Measurements from ENCODE around the gene SPACA7.

The SPACA7 gene

GRCh38 chr13:112448621-112449544 lies 72.7 kb downstream of the SPACA7 start:
- no peak for DNase-seq

DNA sequence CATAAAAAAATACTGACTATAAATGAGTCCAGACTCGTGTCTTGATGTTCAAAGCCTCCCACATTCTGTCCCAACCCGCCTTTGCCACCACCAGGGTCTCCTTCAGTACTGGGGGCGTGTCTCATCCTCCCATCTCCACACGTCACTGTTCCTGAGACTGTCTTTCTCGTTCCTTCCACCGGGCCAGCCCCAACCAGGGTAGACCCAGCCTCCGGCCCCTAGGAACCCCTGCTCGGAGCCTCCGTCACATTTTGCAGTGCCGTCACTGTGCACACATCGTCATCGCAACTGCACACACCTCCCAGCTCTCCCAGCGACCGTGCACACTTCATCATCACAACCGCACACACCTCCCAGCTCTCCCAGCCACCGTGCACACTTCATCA lies 73.4 kb downstream of the SPACA7 start:
- DNase-seq, result no peak

GRCh38 chr13:112450118-112450903 lies 74.2 kb downstream of the SPACA7 start:
- DNase-seq, result no peak

- DNase-seq, result no peak
These were observed 74.7 kb downstream of the SPACA7 start for GRCh38 chr13:112450904-112451240.

DNA sequence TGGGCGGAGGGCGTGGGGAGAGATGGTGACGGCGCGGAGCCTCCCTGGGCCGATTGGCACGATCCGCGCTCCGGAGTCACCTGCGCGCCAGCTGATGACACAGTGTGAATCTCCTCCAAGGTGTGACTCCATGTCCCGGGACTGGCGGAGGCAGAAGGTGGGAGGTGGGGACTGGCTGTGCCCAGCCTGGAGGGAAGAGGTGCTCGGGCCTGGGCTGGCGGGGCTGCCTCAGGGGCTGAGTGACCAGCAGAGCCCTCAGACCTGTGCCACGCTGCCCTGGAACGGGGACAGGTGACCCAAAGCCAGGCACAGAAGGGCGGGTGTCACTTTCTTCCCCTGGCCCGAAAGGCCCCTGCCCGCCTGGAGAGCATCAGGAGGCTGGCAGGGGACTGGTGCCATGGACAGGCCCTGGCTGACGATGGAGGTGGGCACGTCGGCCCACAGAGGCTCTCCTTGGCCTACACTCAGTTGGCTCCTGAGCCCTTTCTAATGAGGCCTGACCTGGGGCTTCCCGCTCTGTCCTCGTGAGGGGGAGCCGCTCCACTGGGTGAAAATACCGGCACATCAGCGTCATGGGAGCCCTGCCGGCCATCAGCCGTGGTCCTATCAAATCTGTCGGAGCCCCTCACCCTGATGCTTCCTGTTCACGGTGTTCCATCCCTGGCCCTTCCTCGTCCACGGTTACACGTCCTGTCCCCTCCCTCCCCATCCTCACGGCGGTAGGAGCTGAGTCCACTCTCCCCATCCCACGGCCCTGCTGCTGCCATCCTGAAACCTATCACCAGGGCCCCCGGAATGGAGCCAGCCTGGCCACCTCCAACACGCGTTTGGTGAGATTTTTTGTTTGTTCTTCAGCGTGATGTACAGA lies 75.6 kb downstream of the SPACA7 start:
- no peak for DNase-seq

DNA sequence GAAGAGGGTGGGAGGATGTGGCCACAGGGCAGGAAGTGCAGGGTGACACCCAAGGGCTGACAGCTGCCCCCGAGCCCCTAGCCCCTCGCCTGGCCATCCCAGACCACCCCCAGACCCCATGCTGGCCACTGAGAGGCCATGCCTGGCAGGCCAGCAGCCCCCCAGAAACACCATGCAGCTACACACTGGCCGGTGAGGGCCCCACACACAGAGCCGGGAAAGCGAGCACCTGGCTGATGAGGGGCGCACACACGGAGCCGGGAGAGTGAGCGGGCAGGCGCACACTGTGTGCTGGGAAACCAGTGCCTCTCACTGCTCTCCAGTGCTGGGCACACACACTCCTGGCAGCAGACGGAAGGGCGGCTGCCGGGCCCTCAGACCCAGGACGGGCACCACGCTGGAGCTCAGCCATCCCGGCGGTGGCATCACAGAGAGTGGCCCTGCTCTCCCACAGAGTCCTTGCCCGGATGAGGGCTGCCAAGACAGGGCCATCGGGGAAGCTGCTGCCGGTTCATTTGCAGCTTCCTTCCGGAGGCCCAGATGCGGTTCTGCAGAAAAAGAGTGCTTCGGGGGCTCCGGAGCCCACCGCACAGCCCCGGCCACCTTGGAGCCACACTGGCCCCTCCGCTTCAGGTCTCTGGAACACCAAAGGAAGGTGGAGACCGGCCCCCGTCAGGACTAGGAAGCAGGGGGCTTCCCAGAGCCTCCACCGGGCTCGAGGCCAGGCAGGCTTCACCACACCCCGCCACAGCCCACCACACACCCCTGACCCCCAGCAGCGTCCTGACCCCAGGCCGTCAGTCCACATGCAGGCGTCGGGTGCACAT lies 76.4 kb downstream of the SPACA7 start:
- DNase-seq, result no peak

GRCh38 chr13:112453207-112453829 lies 77.2 kb downstream of the SPACA7 start:
- DNase-seq, result no peak

DNA sequence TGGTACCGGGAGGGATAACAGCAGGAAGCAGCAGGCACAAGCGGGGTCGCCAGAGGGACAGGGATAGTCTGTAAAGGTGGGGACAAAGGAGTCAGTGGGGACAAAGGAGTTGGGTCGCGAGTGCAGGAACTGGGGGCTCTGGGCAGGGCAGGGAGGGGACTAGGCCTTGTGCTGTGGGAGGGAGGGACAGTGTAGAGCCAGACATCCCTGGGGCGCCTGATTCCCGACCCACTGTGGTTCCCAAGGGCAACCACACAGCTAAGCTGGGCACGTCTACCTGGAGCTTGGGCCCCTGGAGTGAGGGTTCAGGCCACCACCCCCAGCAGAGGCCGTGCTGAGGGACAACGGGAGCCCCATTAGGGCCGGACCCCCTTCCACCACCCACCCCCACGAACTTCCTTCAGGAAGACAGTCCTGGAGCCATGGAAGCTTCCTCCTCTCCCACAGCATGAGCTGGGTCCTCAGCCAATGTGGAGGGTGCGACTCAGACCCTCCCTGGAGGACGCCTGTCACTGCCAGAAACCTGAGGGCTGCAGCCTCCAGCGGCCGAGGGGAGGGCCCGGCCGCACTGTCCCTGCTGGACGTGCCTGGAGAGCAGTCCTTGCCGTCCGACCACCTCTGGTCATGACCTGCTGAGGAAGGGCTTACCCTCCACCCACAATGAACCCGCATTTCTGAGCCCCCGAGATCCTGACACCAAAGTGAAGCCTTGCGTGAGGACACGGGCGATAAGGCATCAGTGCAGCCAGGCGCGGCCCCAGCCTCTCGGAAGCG lies 77.9 kb downstream of the SPACA7 start:
- DNase-seq, result no peak

DNA sequence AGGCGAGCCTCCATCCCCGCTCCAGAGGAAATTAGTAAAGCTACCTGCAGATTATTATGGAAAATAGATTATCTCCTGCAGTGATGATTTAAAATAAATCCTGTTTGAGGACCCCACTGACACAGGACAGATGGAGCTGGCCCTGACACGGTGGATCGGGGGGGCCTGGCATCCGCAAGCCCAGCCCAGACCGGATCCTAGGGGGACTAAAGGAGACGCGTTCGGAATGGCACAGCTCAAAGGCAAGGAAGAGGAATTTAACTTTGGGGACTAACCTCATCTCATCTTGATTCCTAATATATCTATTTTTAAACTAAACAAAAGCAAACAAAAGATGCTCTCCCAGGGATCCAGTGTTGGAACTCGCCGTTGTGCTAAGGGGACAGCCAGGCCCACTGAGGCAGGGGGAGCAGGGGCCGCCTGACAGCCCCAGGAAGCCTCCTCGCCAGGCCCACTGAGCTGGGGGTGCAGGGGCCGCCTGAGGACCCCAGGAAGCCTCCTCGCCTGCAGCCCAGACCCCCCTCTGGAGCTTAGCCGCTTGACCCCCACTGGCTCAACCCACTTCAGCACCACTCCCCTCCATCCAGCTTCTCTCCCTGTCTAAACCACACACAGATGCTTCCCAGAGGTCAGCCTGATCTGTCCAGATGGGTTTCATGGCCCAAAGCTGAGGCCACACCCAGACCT lies 78.6 kb downstream of the SPACA7 start:
- no peak for DNase-seq

DNA sequence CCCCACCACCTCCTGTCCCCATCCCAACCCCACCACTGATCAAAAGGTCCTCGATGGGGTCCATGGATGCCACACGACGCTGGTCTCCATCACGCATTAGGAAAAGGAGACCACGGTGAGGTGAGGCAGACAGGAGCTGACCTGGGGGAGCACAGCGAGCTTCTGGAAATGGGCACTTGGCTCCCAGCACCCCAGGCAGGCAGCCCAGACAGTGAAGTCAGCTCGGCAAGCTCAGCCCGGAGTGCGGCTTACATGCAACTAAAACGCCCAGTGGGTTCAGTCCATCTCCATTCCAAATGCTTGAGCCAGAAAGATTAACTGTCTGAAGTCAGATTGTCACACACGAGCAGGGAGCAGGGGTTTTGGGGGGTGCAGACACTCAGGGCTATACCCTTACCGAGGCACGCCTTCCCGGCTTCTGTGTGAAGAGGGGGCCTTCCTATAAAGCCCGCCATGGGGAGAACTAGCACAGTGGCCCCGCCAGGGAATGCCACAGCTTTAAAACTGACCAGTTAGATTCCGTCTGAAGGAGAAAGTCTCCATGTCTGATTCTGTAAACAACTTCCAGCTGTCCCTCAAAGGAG lies 79.4 kb downstream of the SPACA7 start:
- DNase-seq, result no peak

DNA sequence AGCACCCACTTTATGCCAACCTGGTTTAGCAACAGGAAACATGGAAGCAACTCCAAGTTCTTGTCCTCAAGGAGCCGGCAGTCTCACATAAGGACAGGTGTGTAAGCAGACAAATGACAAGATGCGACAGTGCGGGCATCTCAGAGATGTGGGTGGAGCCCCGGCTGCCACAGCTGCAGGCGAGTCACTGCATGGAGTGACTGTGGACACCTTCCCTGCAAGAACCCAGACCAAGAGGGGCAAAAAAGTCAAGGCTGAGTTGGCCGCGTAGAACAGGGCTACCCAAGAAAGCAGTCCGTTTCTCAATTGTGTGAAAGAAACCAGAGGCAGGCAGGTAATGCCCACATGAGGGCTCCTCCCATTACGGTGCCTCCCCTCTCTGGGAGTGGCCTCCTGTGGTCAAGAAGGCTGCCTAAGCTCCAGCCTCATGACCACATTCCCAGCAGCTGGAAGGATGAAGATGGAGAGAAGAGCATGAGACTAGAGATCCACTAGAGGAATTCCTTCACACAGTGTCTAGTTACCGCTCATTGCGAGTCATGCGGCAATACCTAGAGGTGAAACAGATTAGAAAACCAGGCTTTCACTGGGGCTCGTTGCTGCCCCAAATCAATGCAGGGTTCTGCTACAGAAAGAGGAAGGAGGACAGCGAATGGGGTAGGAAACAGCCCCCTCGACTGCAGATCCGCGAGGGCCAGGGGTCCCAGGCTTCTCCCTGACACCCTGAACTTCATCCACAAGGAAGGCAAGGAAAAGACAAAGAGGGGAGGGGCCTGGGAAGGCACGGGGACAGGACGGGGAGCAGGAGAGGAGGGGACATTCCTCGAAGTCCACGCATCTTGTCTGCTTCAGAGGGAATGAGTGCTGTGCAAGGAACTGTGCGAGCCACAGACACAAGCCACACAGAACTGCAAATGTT lies 80.2 kb downstream of the SPACA7 start:
- no peak for DNase-seq

- no peak for DNase-seq
These were observed 80.9 kb downstream of the SPACA7 start for GRCh38 chr13:112457081-112457480.

- DNase-seq, result no peak
These were observed 81.3 kb downstream of the SPACA7 start for GRCh38 chr13:112457485-112457884.

DNA sequence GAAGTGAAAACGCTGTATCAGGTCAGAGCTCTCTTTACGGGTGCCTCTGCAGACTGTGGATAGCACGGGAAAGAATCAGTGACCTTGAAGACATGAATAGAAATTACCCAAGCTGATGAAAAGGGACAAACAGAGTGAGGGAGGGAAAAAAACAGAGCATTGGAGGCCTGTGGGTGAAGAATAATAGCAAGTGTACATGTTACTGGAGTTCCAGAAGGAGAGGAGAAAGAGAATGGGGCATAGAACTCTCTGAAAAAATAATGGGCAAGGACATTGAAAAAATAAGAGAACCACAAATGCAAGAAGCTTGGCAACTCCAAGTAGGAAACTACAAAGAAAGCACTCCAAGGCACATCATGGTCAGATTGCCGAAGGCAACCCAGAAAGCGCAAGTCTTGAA lies 86.3 kb downstream of the SPACA7 start:
- DNase-seq, result no peak

DNA sequence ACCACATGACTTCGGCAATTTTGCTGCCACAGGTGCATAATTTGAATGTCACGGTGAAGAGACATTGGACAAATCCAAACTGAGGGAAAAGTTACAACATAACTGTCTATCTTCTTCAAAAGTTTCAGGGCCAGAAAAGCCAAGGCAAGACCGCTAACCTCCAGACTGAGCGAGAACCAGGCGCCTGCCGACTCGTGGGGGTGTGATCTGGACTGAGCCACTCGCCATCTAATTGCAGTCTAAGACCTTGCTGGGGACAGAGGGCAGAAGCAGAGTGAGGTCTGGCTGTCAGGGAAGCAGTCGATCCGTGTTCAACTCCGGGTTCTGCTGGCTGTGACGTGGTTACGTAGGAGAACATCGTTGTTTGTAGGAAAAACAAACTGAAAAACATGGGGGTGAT lies 88.6 kb downstream of the SPACA7 start:
- DNase-seq, result no peak

- no peak for DNase-seq
These were observed 89.3 kb downstream of the SPACA7 start for GRCh38 chr13:112465251-112466131.

DNA sequence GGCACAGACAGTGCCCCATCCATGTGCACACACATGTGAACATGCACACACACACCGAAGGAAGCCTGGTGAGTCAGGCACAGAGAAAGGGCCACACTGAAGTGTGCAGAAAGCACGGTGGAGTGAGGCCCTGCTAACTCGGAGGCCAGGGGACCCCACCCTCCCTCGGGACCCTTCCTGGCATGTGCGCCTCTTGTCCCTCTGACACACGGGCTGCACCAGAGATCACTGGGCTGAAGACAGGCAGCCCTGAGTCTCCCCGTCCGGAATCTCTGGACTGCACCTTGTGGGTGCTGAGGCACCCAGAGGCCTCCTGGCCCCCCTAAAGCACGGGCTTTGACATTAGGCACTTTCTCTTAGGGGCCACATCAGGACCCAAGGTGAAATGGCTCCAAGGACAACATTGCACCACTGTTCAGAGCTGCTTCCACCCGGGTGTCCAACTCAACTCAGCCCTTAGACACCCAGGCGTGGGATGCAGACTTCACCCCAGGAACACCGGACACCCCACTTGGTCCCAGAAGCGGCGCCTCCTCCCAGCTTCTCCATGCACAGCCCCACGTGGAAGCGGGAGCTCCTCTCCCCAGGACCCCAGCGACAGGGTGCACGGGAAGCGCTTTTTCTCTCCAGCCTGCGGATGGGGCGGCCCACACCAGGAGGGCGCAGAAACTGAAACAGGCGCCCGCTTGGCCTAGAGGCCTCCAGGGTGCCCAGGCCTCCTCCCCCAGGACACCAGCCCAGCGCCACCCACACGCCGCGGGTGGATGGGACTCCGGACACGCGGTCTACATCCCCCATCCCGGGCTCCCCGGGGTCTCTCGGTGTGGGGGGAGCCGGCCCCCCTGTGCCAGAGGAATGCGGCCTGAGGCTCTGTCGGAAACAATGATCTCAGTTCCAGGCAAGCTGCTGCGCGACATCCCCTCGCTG lies 90.2 kb downstream of the SPACA7 start:
- DNase-seq, result no peak

Data from fibroblast of upper back skin (primary cell).